Sigmoid colon (tissue), 4 donors: ENCODE results near the gene PKN1.

Experiments
- EP300 ChIP-seq, 4 donors: sonication (generic); formaldehyde crosslinking; IDR thresholded peaks; one replicate each; pipeline ENCODE4 v1.6.1; 2017; ENCODE audit warnings: antibody characterized with exemption in 4 of 4
- POLR2A ChIP-seq, 2 donors: fragments of 450-650 bp; IDR thresholded peaks; one replicate each; pipeline ENCODE4 v1.6.1; 2016; ENCODE audit warnings: antibody characterized with exemption in 2 of 2, mild to moderate bottlenecking in 2 of 2, moderate library complexity in 2 of 2
- POLR2AphosphoS5 ChIP-seq, 4 donors: sonication (generic); formaldehyde crosslinking; IDR thresholded peaks; one replicate each; pipeline ENCODE4 v1.6.1; 2017; ENCODE audit warnings: antibody characterized with exemption in 4 of 4
- TF ChIP-seq, protein P1 (sequence below), 4 experiments: fragments of 450-650 bp in 3 of 4; fragments of 200-600 bp in 1 of 4; IDR thresholded peaks; one replicate each; pipeline ENCODE4 v1.5.1; 2016 to 2019; ENCODE audit warnings: antibody characterized with exemption in 4 of 4, mild to moderate bottlenecking in 3 of 4, moderate library complexity in 2 of 4

DNA sequence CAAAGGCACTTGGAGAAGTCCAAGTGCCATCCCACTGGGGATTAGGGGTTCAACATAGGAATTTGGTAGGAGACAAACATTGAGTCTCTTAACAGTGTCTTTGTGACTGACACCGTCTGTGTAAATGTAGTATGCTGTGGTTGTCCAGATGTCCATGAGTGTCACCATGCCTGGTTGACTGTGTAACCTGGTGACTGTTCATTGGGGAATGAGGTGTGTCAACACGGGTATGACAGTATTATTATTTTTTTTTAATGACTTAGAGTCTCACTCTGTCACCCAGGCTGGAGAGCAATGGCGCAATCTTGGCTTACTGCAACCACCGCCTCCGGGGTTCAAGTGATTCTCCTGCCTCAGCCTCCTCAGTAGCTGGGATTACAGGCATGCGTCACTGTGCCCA, 16.2 kb downstream of the PKN1 start:
- TF ChIP-seq, protein P1, sequence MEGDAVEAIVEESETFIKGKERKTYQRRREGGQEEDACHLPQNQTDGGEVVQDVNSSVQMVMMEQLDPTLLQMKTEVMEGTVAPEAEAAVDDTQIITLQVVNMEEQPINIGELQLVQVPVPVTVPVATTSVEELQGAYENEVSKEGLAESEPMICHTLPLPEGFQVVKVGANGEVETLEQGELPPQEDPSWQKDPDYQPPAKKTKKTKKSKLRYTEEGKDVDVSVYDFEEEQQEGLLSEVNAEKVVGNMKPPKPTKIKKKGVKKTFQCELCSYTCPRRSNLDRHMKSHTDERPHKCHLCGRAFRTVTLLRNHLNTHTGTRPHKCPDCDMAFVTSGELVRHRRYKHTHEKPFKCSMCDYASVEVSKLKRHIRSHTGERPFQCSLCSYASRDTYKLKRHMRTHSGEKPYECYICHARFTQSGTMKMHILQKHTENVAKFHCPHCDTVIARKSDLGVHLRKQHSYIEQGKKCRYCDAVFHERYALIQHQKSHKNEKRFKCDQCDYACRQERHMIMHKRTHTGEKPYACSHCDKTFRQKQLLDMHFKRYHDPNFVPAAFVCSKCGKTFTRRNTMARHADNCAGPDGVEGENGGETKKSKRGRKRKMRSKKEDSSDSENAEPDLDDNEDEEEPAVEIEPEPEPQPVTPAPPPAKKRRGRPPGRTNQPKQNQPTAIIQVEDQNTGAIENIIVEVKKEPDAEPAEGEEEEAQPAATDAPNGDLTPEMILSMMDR (IDR thresholded peaks at IDR 0.05) = no peak
- TF ChIP-seq POLR2AphosphoS5 (IDR thresholded peaks at IDR 0.05) (no peak), EP300 (IDR thresholded peaks at IDR 0.05) (no peak), POLR2A (IDR thresholded peaks at IDR 0.05) (no peak)
